ENCODE measurements around the gene RNF112.

DNA sequence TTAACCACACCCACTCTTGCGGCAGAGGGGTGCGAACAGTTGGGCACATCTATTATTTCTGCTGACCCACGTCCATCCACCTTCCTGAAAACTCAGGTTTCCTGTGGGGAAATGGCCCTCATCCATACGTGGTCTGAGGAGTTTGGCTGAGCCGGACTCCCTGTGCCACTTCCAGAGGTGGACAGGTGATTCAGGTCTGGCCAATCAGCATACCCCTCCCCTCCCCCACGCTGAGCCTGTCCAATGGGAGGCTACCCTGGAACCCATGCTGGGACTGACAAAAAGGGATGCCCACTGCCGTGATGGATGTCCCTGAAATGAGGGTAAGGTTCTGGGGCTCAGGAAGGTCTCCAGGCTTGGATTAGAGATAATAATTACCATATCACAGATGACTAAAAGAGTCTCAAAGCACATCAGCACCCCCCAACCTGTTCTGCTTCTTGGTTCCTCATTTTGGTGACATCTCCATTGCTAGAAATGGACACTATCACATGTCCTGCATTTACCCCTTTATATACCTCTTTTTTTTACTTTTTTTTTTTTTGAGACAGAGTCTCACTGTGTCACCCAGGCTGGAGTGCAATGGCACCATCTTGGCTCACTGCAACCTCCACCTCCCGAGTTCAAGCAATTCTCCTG is 38.0 kb upstream of the RNF112 start:
- TF ChIP-seq EZH2 (IDR thresholded peaks at IDR 0.05; ENCODE audit: insufficient read depth, poor library complexity, severe bottlenecking) (no peak), EZH2phosphoT487 (IDR thresholded peaks at IDR 0.05; ENCODE audit: insufficient read depth, low read depth) (no peak)

Data from GM23248 (cell line).